SK-N-MC (cell line): ENCODE results near the gene NCK2.

Experiments used
- EZH2 ChIP-seq: fragments of 200-600 bp; sonication (generic); IDR thresholded peaks from one replicate; pipeline ENCODE4 v1.6.1; 2017; ENCODE audit warnings: antibody characterized with exemption
- POLR2AphosphoS5 ChIP-seq: IDR thresholded peaks from 2 replicates; pipeline ENCODE4 v1.6.1; 2012; ENCODE audit warnings: mild to moderate bottlenecking, low read depth, low read length, borderline replicate concordance

GRCh38 chr2:105701042-105701441 lies 43.7 kb upstream of the NCK2 start:
- no peak for TF ChIP-seq POLR2AphosphoS5
- no peak for TF ChIP-seq EZH2
